Transverse colon (tissue), 4 donors: ENCODE results near the gene NCCRP1.

ENCODE experiments used
- CTCF ChIP-seq, 5 experiments: fragments of 200-600 bp in 3 of 5; fragments of 450-650 bp in 2 of 5; sonication (generic) in 3 of 5; IDR thresholded peaks; 1 replicate in 2 of 5; 2 replicates in 3 of 5; pipeline ENCODE4 v1.5.1; 2016 to 2017; ENCODE audit warnings: antibody characterized with exemption in 5 of 5, inconsistent platforms in 3 of 5, mild to moderate bottlenecking in 2 of 5, moderate library complexity in 1 of 5
- EP300 ChIP-seq: sonication (generic); formaldehyde crosslinking; IDR thresholded peaks from one replicate; pipeline ENCODE4 v1.6.1; 2017; ENCODE audit warnings: antibody characterized with exemption, low read depth
- POLR2A ChIP-seq: fragments of 450-650 bp; IDR thresholded peaks from one replicate; pipeline ENCODE4 v1.6.1; 2016; ENCODE audit warnings: antibody characterized with exemption, mild to moderate bottlenecking, moderate library complexity
- POLR2AphosphoS5 ChIP-seq, 3 donors: sonication (generic); formaldehyde crosslinking; IDR thresholded peaks; one replicate each; pipeline ENCODE4 v1.6.1; 2016; ENCODE audit warnings: antibody characterized with exemption in 3 of 3

- TF ChIP-seq CTCF (IDR thresholded peaks at IDR 0.05): no peak
- TF ChIP-seq POLR2A: no peak
- no peak for TF ChIP-seq POLR2AphosphoS5 (IDR thresholded peaks at IDR 0.05)
- no peak for TF ChIP-seq EP300
Measured at GRCh38 chr19:39155741-39156140, 41.0 kb upstream of the NCCRP1 start.
